Activated CD8-positive, alpha-beta T cell treated with anti-CD3 and anti-CD28 coated beads for 36 hours (primary cell): ENCODE results near the gene RFX8. TPM values are rescaled to one million over a fixed set of nuclear protein-coding genes. Genes with fewer than 3 reads are reported as not detected.

Experiments
- ATAC-seq: fragments of 200-7000 bp; cut with Tn5 transposase; one replicate; pipeline ENCODE4 v1.10.0; 2021; ENCODE audit warnings: mild to moderate bottlenecking, moderate library complexity
- CTCF ChIA-PET: fragments of 350-600 bp; sonication (Branson Sonifier 250); formaldehyde crosslinking; loops from one replicate; lab custom pipeline; 2021; ENCODE audit warnings: antibody characterized with exemption; lab: Charles Lee
- POLR2A ChIA-PET: fragments of 350-600 bp; sonication (Branson Sonifier 250); formaldehyde crosslinking; loops from one replicate; lab custom pipeline; 2021; ENCODE audit warnings: antibody characterized with exemption; lab: Charles Lee
- DNase-seq: peaks from one replicate; pipeline ENCODE4 v3.0.0-alpha.2; 2020
- H3K27ac Mint-ChIP-seq: one replicate; pipeline ENCODE4 v1.8.0; 2021; ENCODE audit warnings: mild to moderate bottlenecking, mixed read lengths
- H3K27me3 Mint-ChIP-seq: one replicate; pipeline ENCODE4 v1.8.0; 2021; ENCODE audit warnings: mixed read lengths
- H3K36me3 Mint-ChIP-seq: one replicate; pipeline ENCODE4 v1.8.0; 2021; ENCODE audit warnings: low read depth, mixed read lengths
- H3K4me1 Mint-ChIP-seq: one replicate; pipeline ENCODE4 v1.8.0; 2021; ENCODE audit warnings: low read depth, mixed read lengths
- H3K4me3 Mint-ChIP-seq: one replicate; pipeline ENCODE4 v1.8.0; 2021; ENCODE audit warnings: mild to moderate bottlenecking, moderate library complexity, mixed read lengths
- H3K9me3 Mint-ChIP-seq: one replicate; pipeline ENCODE4 v1.8.0; 2021; ENCODE audit warnings: mixed read lengths
- intact Hi-C: fragments of 100-400 bp; cut with micrococcal nuclease; formaldehyde crosslinking; loops from one replicate; pipeline ENCODE4 v1.10.0; 2022
- total RNA-seq, 2 experiments: library from RNA; stranded (reverse); gene quantifications; one replicate each; pipeline ENCODE4 v1.2.3, GENCODE V29; 2021
- TF ChIP-seq, protein P1 (sequence below): fragments of 200-600 bp; IDR thresholded peaks from one replicate; pipeline ENCODE4 v1.8.0; 2022; ENCODE audit warnings: antibody characterized with exemption, mild to moderate bottlenecking

Gene RFX8
- total RNA-seq, 2 experiments from 2014 or later = 0.18 TPM; not detected in 1

- DNase-seq (no peak), ATAC-seq (no peak)
- intact Hi-C loops = no loop called here
- no peak overlapping the region for H3K27ac Mint-ChIP-seq
- no peak overlapping the region for H3K4me3 Mint-ChIP-seq
- H3K9me3 Mint-ChIP-seq = no peaks in the 10 kb centered on the region
- H3K4me1 Mint-ChIP-seq = peaks cover 8% of the 10 kb centered on the region
- peaks cover 5% of the 10 kb centered on the region for H3K27me3 Mint-ChIP-seq
- TF ChIP-seq, protein P1, sequence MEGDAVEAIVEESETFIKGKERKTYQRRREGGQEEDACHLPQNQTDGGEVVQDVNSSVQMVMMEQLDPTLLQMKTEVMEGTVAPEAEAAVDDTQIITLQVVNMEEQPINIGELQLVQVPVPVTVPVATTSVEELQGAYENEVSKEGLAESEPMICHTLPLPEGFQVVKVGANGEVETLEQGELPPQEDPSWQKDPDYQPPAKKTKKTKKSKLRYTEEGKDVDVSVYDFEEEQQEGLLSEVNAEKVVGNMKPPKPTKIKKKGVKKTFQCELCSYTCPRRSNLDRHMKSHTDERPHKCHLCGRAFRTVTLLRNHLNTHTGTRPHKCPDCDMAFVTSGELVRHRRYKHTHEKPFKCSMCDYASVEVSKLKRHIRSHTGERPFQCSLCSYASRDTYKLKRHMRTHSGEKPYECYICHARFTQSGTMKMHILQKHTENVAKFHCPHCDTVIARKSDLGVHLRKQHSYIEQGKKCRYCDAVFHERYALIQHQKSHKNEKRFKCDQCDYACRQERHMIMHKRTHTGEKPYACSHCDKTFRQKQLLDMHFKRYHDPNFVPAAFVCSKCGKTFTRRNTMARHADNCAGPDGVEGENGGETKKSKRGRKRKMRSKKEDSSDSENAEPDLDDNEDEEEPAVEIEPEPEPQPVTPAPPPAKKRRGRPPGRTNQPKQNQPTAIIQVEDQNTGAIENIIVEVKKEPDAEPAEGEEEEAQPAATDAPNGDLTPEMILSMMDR = no peak
- ChIA-PET POLR2A (no interaction called here), CTCF (interaction anchor here (1.5 kb wide), 1 partner anchor 60 kb away, joined by 3 read pairs; no protein-coding TSS in a partner anchor)
- no peaks in the 10 kb centered on the region for H3K36me3 Mint-ChIP-seq
Measured at GRCh38 chr2:101479328-101479727, 4.4 kb upstream of the RFX8 start.

GRCh38 chr2:101478181-101479001 is 3.5 kb upstream of the RFX8 start:
- CTCF ChIA-PET = interaction anchor here (1.5 kb wide), 1 partner anchor 59 kb away, joined by 3 read pairs; no protein-coding TSS in a partner anchor
- H3K4me1 Mint-ChIP-seq = peaks cover 11% of the 10 kb centered on the region

GRCh38 chr2:101477556-101477955 is 2.6 kb upstream of the RFX8 start:
- H3K27ac Mint-ChIP-seq = no peak overlapping the region
- CTCF ChIA-PET = interaction anchor here (1.4 kb wide), 1 partner anchor 59 kb away, joined by 3 read pairs; no protein-coding TSS in a partner anchor
- peaks cover 8% of the 10 kb centered on the region for H3K27me3 Mint-ChIP-seq
- TF ChIP-seq, protein P1 = no peak
- intact Hi-C loops = no loop called here
- POLR2A ChIA-PET = no interaction called here
- H3K36me3 Mint-ChIP-seq = no peaks in the 10 kb centered on the region
- ATAC-seq (no peak), DNase-seq (no peak)
- peaks cover 11% of the 10 kb centered on the region for H3K4me1 Mint-ChIP-seq
- no peaks in the 10 kb centered on the region for H3K9me3 Mint-ChIP-seq
- no peak overlapping the region for H3K4me3 Mint-ChIP-seq

More at GRCh38 chr2:101478181-101479001, 3.5 kb upstream of the RFX8 start:
- Mint-ChIP-seq H3K27me3 (peaks cover 8% of the 10 kb centered on the region), H3K4me3 (no peak overlapping the region), H3K36me3 (no peaks in the 10 kb centered on the region), H3K27ac (no peak overlapping the region), H3K9me3 (no peaks in the 10 kb centered on the region)
- no peak for DNase-seq
- intact Hi-C loops = no loop called here
- POLR2A ChIA-PET = no interaction called here
- no peak for ATAC-seq
- TF ChIP-seq, protein P1 = no peak

DNA sequence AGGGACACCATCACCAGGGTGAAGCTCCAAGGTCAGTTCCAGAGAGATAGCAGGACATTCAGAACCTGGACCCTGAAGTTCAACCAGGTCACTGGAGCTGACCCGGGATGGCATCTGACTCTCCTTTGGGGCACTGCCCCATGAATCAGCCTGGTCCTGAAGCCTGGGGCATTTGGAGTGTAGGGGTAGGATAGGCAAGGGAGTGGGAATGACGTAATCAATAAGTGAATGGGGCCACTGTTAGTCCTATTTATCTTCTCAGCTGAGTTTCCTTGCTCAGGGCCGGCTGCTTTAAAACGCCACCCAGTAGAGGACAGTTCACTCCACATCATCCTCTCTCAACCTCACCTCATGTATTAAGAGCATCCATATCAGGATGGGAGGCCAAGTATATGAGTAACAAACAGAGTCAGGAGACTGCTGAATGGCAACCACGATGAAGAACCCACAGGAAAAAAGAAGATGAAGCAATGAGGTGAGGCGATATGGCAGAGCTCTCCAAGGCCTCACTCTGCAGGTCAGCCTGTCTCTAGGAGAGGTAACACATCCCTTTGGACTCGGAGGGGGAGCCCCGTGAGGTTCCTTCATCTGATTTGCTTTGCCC is 1.8 kb upstream of the RFX8 start:
- no peak overlapping the region for H3K4me3 Mint-ChIP-seq
- TF ChIP-seq, protein P1 = no peak
- DNase-seq (no peak), ATAC-seq (no peak)
- H3K36me3 Mint-ChIP-seq = no peaks in the 10 kb centered on the region
- POLR2A ChIA-PET = no interaction called here
- intact Hi-C loops = no loop called here
- H3K9me3 Mint-ChIP-seq = no peaks in the 10 kb centered on the region
- peaks cover 8% of the 10 kb centered on the region for H3K27me3 Mint-ChIP-seq
- peaks cover 11% of the 10 kb centered on the region for H3K4me1 Mint-ChIP-seq
- CTCF ChIA-PET = interaction anchor here (1.4 kb wide), 1 partner anchor 58 kb away, joined by 3 read pairs; no protein-coding TSS in a partner anchor
- no peak overlapping the region for H3K27ac Mint-ChIP-seq
